Esophagus squamous epithelium (tissue), 5 donors: ENCODE results near the gene RFX2. TPM values are rescaled to one million over a fixed set of nuclear protein-coding genes. Genes with fewer than 3 reads are reported as not detected.
A peak's percentile ranks its signal among the peaks of the same experiment; 100 is the strongest.
"Not testable (repeated sequence)": the region's sequence is repeated elsewhere in the genome, so short reads cannot be mapped to it uniquely, and the experiment has no call there.

Experiments used
- DNase-seq: peaks from one replicate; lab custom pipeline; 2025; lab: John Stamatoyannopoulos, UW
- H3K27ac ChIP-seq, 4 donors: fragments of 200-600 bp; sonication (generic); one replicate each; pipeline ENCODE4 v1.5.1; 2016 to 2019; ENCODE audit warnings: mild to moderate bottlenecking in 1 of 4
- H3K27me3 ChIP-seq, 4 donors: fragments of 200-600 bp; sonication (generic); 1 replicate in 3 of 4; 2 replicates in 1 of 4; pipeline versions ENCODE4 v1.5.1 to v1.6.0; 2017 to 2021; ENCODE audit warnings: antibody characterized with exemption in 1 of 4
- H3K36me3 ChIP-seq, 3 donors: fragments of 200-600 bp; sonication (generic); one replicate each; pipeline ENCODE4 v1.5.1; 2016 to 2019
- H3K4me1 ChIP-seq, 3 donors: fragments of 200-600 bp; sonication (generic); one replicate each; pipeline ENCODE4 v1.5.1; 2017 to 2019
- H3K4me3 ChIP-seq, 4 donors: fragments of 200-600 bp; sonication (generic); 1 replicate in 3 of 4; 2 replicates in 1 of 4; pipeline ENCODE4 v1.5.1; 2016 to 2019; ENCODE audit warnings: mild to moderate bottlenecking in 2 of 4, moderate library complexity in 1 of 4
- H3K9me3 ChIP-seq, 3 donors: fragments of 200-600 bp; sonication (generic); one replicate each; pipeline ENCODE4 v1.5.1; 2016 to 2019
- CTCF ChIP-seq, 6 experiments: fragments of 450-650 bp in 4 of 6; fragments of 200-600 bp in 2 of 6; sonication (generic) in 2 of 6; IDR thresholded peaks; one replicate each; pipeline ENCODE4 v1.5.1; 2016 to 2019; ENCODE audit warnings: antibody characterized with exemption in 6 of 6, mild to moderate bottlenecking in 4 of 6, moderate library complexity in 4 of 6
- POLR2A ChIP-seq, 4 donors: fragments of 450-650 bp; IDR thresholded peaks; one replicate each; pipeline ENCODE4 v1.6.1; 2017; ENCODE audit warnings: antibody characterized with exemption in 4 of 4, mild to moderate bottlenecking in 4 of 4, moderate library complexity in 3 of 4
- WGBS, 2 donors: methylation state at CpG; one replicate each; pipeline ENCODE4 v1.1.5; 2018; 5-methylcytosine and 5-hydroxymethylcytosine counted together
- intact Hi-C: fragments of 100-400 bp; cut with DNase I; formaldehyde crosslinking; loops from one replicate; pipeline ENCODE4 v1.15.0; 2022
- total RNA-seq, 4 donors: library from RNA; depleted of rRNA; stranded (reverse); fragments of >200 nt; gene quantifications; one replicate each; pipeline ENCODE4 v1.1.0, GENCODE V29; 2016
- donor health status: DM: yes; HTN: yes; CAD: no.

RFX2 gene
- total RNA-seq, 4 donors from 2014 or later: 5.2 to 21.4 (median 7.7) TPM

GRCh38 chr19:5990289-5990797 lies 120.0 kb downstream of the RFX2 start:
- H3K27me3 ChIP-seq: no peaks in the 10 kb centered on the region
- H3K9me3 ChIP-seq: no peaks in the 10 kb centered on the region
- peaks cover 0 to 12% (median 0%) of the 10 kb centered on the region in 3 donors for H3K36me3 ChIP-seq
- H3K27ac ChIP-seq: no peak overlapping the region
- peaks cover 7 to 41% (median 8%) of the 10 kb centered on the region in 3 donors for H3K4me1 ChIP-seq
- intact Hi-C loops: no loop called here
- DNase-seq: no peak
- H3K4me3 ChIP-seq: peak overlapping the region in 1 of 4 donors; percentile 22
- TF ChIP-seq POLR2A (IDR thresholded peaks at IDR 0.05): no peak
- no peak for TF ChIP-seq CTCF (IDR thresholded peaks at IDR 0.05)
- WGBS, 2 donors: 39 to 48% methylated on average over 6 to 16 of the region's 17 CpGs

- WGBS, 2 donors: 62 to 72% methylated on average over 7 to 8 of the region's 8 CpGs
Observed at GRCh38 chr19:5989388-5990074, 120.8 kb downstream of the RFX2 start.

GRCh38 chr19:5988517-5989387 lies 121.5 kb downstream of the RFX2 start:
- intact Hi-C loops: loop anchor here (5.0 to 10.0 kb wide), 2 partner anchors 34 to 136 kb away; no protein-coding TSS in a partner anchor

More at GRCh38 chr19:5989388-5990074, 120.8 kb downstream of the RFX2 start:
- no peaks in the 10 kb centered on the region for H3K27me3 ChIP-seq
- no peak overlapping the region for H3K4me3 ChIP-seq
- peaks cover 0 to 6% (median 0%) of the 10 kb centered on the region in 3 donors for H3K36me3 ChIP-seq
- H3K9me3 ChIP-seq: no peaks in the 10 kb centered on the region
- peaks cover 7 to 48% (median 8%) of the 10 kb centered on the region in 3 donors for H3K4me1 ChIP-seq
- H3K27ac ChIP-seq: no peak overlapping the region
- intact Hi-C loops: loop anchor here (5.0 to 10.0 kb wide), 2 partner anchors 33 to 135 kb away; no protein-coding TSS in a partner anchor
- TF ChIP-seq POLR2A (IDR thresholded peaks at IDR 0.05): no peak
- no peak for DNase-seq

GRCh38 chr19:5987077-5987818 lies 123.1 kb downstream of the RFX2 start:
- TF ChIP-seq CTCF (IDR thresholded peaks at IDR 0.05) (peak; percentile 88 to 96 (median 92)), POLR2A (IDR thresholded peaks at IDR 0.05) (no peak)
- no peak overlapping the region for H3K27ac ChIP-seq
- peak overlapping the region in 3 of 4 donors; percentile 26 to 58 (median 34) for H3K4me3 ChIP-seq
- no peaks in the 10 kb centered on the region for H3K9me3 ChIP-seq
- H3K36me3 ChIP-seq: peaks cover 0 to 6% (median 0%) of the 10 kb centered on the region in 3 donors
- H3K4me1 ChIP-seq: peaks cover 12 to 55% (median 13%) of the 10 kb centered on the region in 3 donors
- intact Hi-C loops: loop anchor here (5.0 to 10.0 kb wide), 2 partner anchors 35 to 138 kb away; no protein-coding TSS in a partner anchor
- H3K27me3 ChIP-seq: no peaks in the 10 kb centered on the region
- no peak for DNase-seq
- WGBS, 2 donors: 18 to 19% methylated on average over 13 to 16 of the region's 17 CpGs

More at GRCh38 chr19:5988517-5989387, 121.5 kb downstream of the RFX2 start:
- TF ChIP-seq POLR2A (IDR thresholded peaks at IDR 0.05) (no peak), CTCF (IDR thresholded peaks at IDR 0.05) (no peak)
- Histone ChIP-seq H3K27ac (no peak overlapping the region), H3K9me3 (no peaks in the 10 kb centered on the region), H3K27me3 (no peaks in the 10 kb centered on the region), H3K4me3 (no peak overlapping the region), H3K36me3 (peaks cover 0 to 6% (median 0%) of the 10 kb centered on the region in 3 donors), H3K4me1 (peaks cover 8 to 48% (median 8%) of the 10 kb centered on the region in 3 donors)
- DNase-seq: no peak
- WGBS, 2 donors: 73 to 82% methylated on average over 5 to 6 of the region's 8 CpGs

- not testable (repeated sequence) for DNase-seq, H3K9me3 ChIP-seq, H3K27ac ChIP-seq, H3K4me3 ChIP-seq, H3K36me3 ChIP-seq, H3K27me3 ChIP-seq
- H3K4me1 ChIP-seq: peaks cover 12 to 59% (median 13%) of the 10 kb centered on the region in 3 donors
- 83 to 91% methylated on average over 5 of the region's 5 CpGs for WGBS, 2 donors
- intact Hi-C loops: loop anchor here (5.0 to 10.0 kb wide), 2 partner anchors 36 to 139 kb away; no protein-coding TSS in a partner anchor
Observed at GRCh38 chr19:5985837-5986236, 124.5 kb downstream of the RFX2 start.
